ENCODE data around the gene SLC18B1.

Gene SLC18B1
- 34.7 reads per million, percentile 60 among the genes with 10 or more reads in this experiment for total RNA-seq

GRCh38 chr6:132797951-132798868 is at the start of gene SLC18B1:
Gene SLC18B1 (minus strand): TSS chr6:132798637. CDS start chr6:132798456, 181 bp downstream.
- DNase-seq = peak; percentile 55

- no peak for DNase-seq
These were observed 45.0 kb upstream of the SLC18B1 start for GRCh38 chr6:132843316-132844035.

GRCh38 chr6:132841966-132842365 is 43.5 kb upstream of the SLC18B1 start:
- no peak for DNase-seq

- DNase-seq = no peak
These were observed 34.5 kb upstream of the SLC18B1 start for GRCh38 chr6:132832891-132833290.

- DNase-seq = no peak
These were observed 31.9 kb upstream of the SLC18B1 start for GRCh38 chr6:132830334-132830751.

- no peak for DNase-seq
These were observed 22.4 kb upstream of the SLC18B1 start for GRCh38 chr6:132820629-132821381.

GRCh38 chr6:132819405-132820161 is 21.1 kb upstream of the SLC18B1 start:
- no peak for DNase-seq

GRCh38 chr6:132818404-132819359 is 20.2 kb upstream of the SLC18B1 start:
- no peak for DNase-seq

- DNase-seq = no peak
These were observed 19.3 kb upstream of the SLC18B1 start for GRCh38 chr6:132817554-132818403.

- DNase-seq = no peak
These were observed 18.2 kb upstream of the SLC18B1 start for GRCh38 chr6:132816660-132817059.

- no peak for DNase-seq
These were observed 16.5 kb upstream of the SLC18B1 start for GRCh38 chr6:132814716-132815570.

GRCh38 chr6:132813173-132813856 is 14.9 kb upstream of the SLC18B1 start:
- DNase-seq = peak; percentile 14

GRCh38 chr6:132812756-132813172 is 14.3 kb upstream of the SLC18B1 start:
- no peak for DNase-seq

GRCh38 chr6:132812255-132812732 is 13.9 kb upstream of the SLC18B1 start:
- DNase-seq = no peak

GRCh38 chr6:132811276-132811675 is 12.8 kb upstream of the SLC18B1 start:
- DNase-seq = no peak

- DNase-seq = no peak
These were observed 7.1 kb upstream of the SLC18B1 start for GRCh38 chr6:132805548-132805947.

GRCh38 chr6:132804251-132804650 is 5.8 kb upstream of the SLC18B1 start:
- DNase-seq = no peak

- DNase-seq = no peak
These were observed 2.2 kb upstream of the SLC18B1 start for GRCh38 chr6:132800656-132801055.
